HEK293 (cell line): ENCODE results near the gene L3MBTL1.

Experiments used
- BCL11B ChIP-seq: fragments of 450-650 bp; formaldehyde crosslinking; IDR thresholded peaks from 2 replicates; pipeline ENCODE4 v1.5.1; 2016; ENCODE audit warnings: low read depth, missing biosample characterization, missing genetic modification characterization
- CTCF ChIP-seq: fragments of 450-650 bp; formaldehyde crosslinking; IDR thresholded peaks from 2 replicates; pipeline ENCODE4 v1.5.1; 2016; ENCODE audit warnings: missing biosample characterization, missing genetic modification characterization
- KLF17 ChIP-seq: fragments of 450-650 bp; formaldehyde crosslinking; IDR thresholded peaks from 2 replicates; pipeline ENCODE4 v1.5.1; 2016; ENCODE audit warnings: missing biosample characterization, missing genetic modification characterization
- ZBTB11 ChIP-seq: fragments of 450-650 bp; formaldehyde crosslinking; conservative IDR thresholded peaks from 2 replicates; pipeline ENCODE4 v1.5.1; 2016; ENCODE audit warnings: low read depth, missing biosample characterization, missing genetic modification characterization
- ZNF155 ChIP-seq: fragments of 450-650 bp; formaldehyde crosslinking; IDR thresholded peaks from 2 replicates; pipeline ENCODE4 v1.5.1; 2016; ENCODE audit warnings: missing biosample characterization, missing genetic modification characterization
- ZNF292 ChIP-seq: fragments of 450-650 bp; formaldehyde crosslinking; IDR thresholded peaks from 2 replicates; pipeline ENCODE4 v1.5.1; 2016; ENCODE audit warnings: low read depth, missing biosample characterization, missing genetic modification characterization, borderline replicate concordance
- ZNF510 ChIP-seq: fragments of 450-650 bp; formaldehyde crosslinking; IDR thresholded peaks from 2 replicates; pipeline ENCODE4 v1.5.1; 2018; ENCODE audit warnings: mild to moderate bottlenecking, missing genetic modification characterization, missing biosample characterization; ENCODE audit not compliant: insufficient replicate concordance
- ZNF518A ChIP-seq: fragments of 450-650 bp; formaldehyde crosslinking; conservative IDR thresholded peaks from 2 replicates; pipeline ENCODE4 v1.5.1; 2016; ENCODE audit warnings: low read depth, missing biosample characterization, missing genetic modification characterization
- ZNF791 ChIP-seq: fragments of 450-650 bp; formaldehyde crosslinking; IDR thresholded peaks from 2 replicates; pipeline ENCODE4 v1.5.1; 2016; ENCODE audit warnings: missing biosample characterization, missing genetic modification characterization

GRCh38 chr20:43583133-43583864, 75.8 kb downstream of the L3MBTL1 start:
- TF ChIP-seq CTCF (tag by site-specific recombination) (no peak), ZBTB11 (tag by site-specific recombination) (no peak), ZNF292 (tag by site-specific recombination) (no peak), ZNF510 (tag by site-specific recombination) (no peak), ZNF791 (tag by site-specific recombination) (no peak), ZNF518A (tag by site-specific recombination) (no peak), KLF17 (tag by site-specific recombination) (no peak), BCL11B (tag by site-specific recombination) (no peak), ZNF155 (no peak)
